Prostate gland (tissue), 2 donors: ENCODE measurements around the gene SPEF1. TPM values are rescaled to one million over a fixed set of nuclear protein-coding genes. Genes with fewer than 3 reads are reported as not detected.

Experiments
- DNase-seq: peaks from one replicate; pipeline ENCODE4 v3.0.0-alpha.2; 2019; ENCODE audit warnings: low spot score
- H3K27ac ChIP-seq, 2 donors: fragments of 200-600 bp; sonication (generic); 2 replicates each; pipeline ENCODE4 v1.5.1; 2017 to 2019
- H3K27me3 ChIP-seq: fragments of 200-600 bp; sonication (generic); replicated peaks from 2 replicates; pipeline ENCODE4 v1.5.1; 2019; ENCODE audit not compliant: insufficient read depth
- H3K36me3 ChIP-seq, 2 donors: fragments of 200-600 bp; sonication (generic); 1 replicate in 1 of 2; 2 replicates in 1 of 2; pipeline versions ENCODE4 v1.5.1 to v1.8.1; 2017 to 2019
- H3K4me1 ChIP-seq: fragments of 200-600 bp; sonication (generic); replicated peaks from 2 replicates; pipeline ENCODE4 v1.5.1; 2019
- H3K4me3 ChIP-seq, 2 donors: fragments of 200-600 bp; sonication (generic); 2 replicates each; pipeline ENCODE4 v1.5.1; 2017 to 2019
- H3K9me3 ChIP-seq: fragments of 200-600 bp; sonication (generic); 2 replicates; pipeline ENCODE4 v1.5.1; 2017
- CTCF ChIP-seq, 4 experiments: fragments of 200-600 bp in 2 of 4; fragments of 450-650 bp in 2 of 4; sonication (generic) in 2 of 4; IDR thresholded peaks; 1 replicate in 3 of 4; 2 replicates in 1 of 4; pipeline ENCODE4 v1.5.1; 2016 to 2019; ENCODE audit warnings: antibody characterized with exemption in 4 of 4, mild to moderate bottlenecking in 2 of 4, moderate library complexity in 2 of 4
- POLR2A ChIP-seq: fragments of 450-650 bp; IDR thresholded peaks from one replicate; pipeline ENCODE4 v1.6.1; 2016; ENCODE audit warnings: antibody characterized with exemption, mild to moderate bottlenecking
- POLR2AphosphoS5 ChIP-seq: sonication (generic); formaldehyde crosslinking; IDR thresholded peaks from one replicate; pipeline ENCODE4 v1.6.1; 2017; ENCODE audit warnings: antibody characterized with exemption
- WGBS: methylation state at CpG from one replicate; pipeline ENCODE4 v1.1.5; 2018; 5-methylcytosine and 5-hydroxymethylcytosine counted together
- intact Hi-C: fragments of 100-400 bp; cut with DNase I; formaldehyde crosslinking; loops from one replicate; pipeline ENCODE4 v1.14.2; 2022
- total RNA-seq, 2 donors: library from RNA; depleted of rRNA; stranded (reverse); fragments of >200 nt; gene quantifications; one replicate each; pipeline ENCODE4 v1.1.0, GENCODE V29; 2016

Gene SPEF1
- total RNA-seq, 2 donors from 2014 or later = 1.6 TPM; not detected in 1

GRCh38 chr20:3738111-3739053 is 42.9 kb downstream of the SPEF1 start:
- Histone ChIP-seq H3K36me3 (no peaks in the 10 kb centered on the region), H3K27ac (no peak overlapping the region), H3K9me3 (no peaks in the 10 kb centered on the region), H3K4me3 (no peak overlapping the region), H3K4me1 (peaks cover 3% of the 10 kb centered on the region), H3K27me3 (no peaks in the 10 kb centered on the region)
- TF ChIP-seq POLR2A (no peak), POLR2AphosphoS5 (no peak), CTCF (IDR thresholded peaks at IDR 0.05) (no peak)
- WGBS = 35% methylated on average over 11 of the region's 11 CpGs
- no peak for DNase-seq
- intact Hi-C loops = no loop called here

GRCh38 chr20:3735768-3736167 is 45.5 kb downstream of the SPEF1 start:
- H3K4me1 ChIP-seq = peaks cover 3% of the 10 kb centered on the region
- H3K4me3 ChIP-seq = no peak overlapping the region
- H3K27ac ChIP-seq = no peak overlapping the region
- TF ChIP-seq POLR2A (no peak), CTCF (IDR thresholded peaks at IDR 0.05) (no peak), POLR2AphosphoS5 (no peak)
- H3K27me3 ChIP-seq = no peaks in the 10 kb centered on the region
- no peak for DNase-seq
- no peaks in the 10 kb centered on the region for H3K9me3 ChIP-seq
- no peaks in the 10 kb centered on the region for H3K36me3 ChIP-seq
- WGBS = 77% methylated on average over 4 of the region's 4 CpGs
- intact Hi-C loops = no loop called here

- intact Hi-C loops = no loop called here
- WGBS = 62% methylated on average over 12 of the region's 12 CpGs
- Histone ChIP-seq H3K4me3 (no peak overlapping the region), H3K27ac (no peak overlapping the region), H3K27me3 (no peaks in the 10 kb centered on the region), H3K4me1 (peaks cover 3% of the 10 kb centered on the region), H3K9me3 (no peaks in the 10 kb centered on the region), H3K36me3 (no peaks in the 10 kb centered on the region)
- no peak for DNase-seq
- TF ChIP-seq CTCF (IDR thresholded peaks at IDR 0.05) (no peak), POLR2AphosphoS5 (no peak), POLR2A (no peak)
Measured at GRCh38 chr20:3734111-3734843, 47.0 kb downstream of the SPEF1 start.

- 89% methylated on average over 20 of the region's 20 CpGs for WGBS
- Histone ChIP-seq H3K36me3 (no peaks in the 10 kb centered on the region), H3K27ac (no peak overlapping the region), H3K4me1 (no peaks in the 10 kb centered on the region), H3K4me3 (peak overlapping the region; percentile 5 to 12), H3K9me3 (no peaks in the 10 kb centered on the region), H3K27me3 (no peaks in the 10 kb centered on the region)
- DNase-seq = no peak
- intact Hi-C loops = no loop called here
- TF ChIP-seq POLR2A (no peak), CTCF (IDR thresholded peaks at IDR 0.05) (no peak), POLR2AphosphoS5 (no peak)
Measured at GRCh38 chr20:3733119-3733995, 47.9 kb downstream of the SPEF1 start.
